ENCODE measurements around the gene PRRC2C. TPM values are rescaled to one million over a fixed set of nuclear protein-coding genes. Genes with fewer than 3 reads are reported as not detected.

Gene PRRC2C
- total and polyA plus RNA-seq, 3 donors from 2014 or later = 67.0 to 128 (median 114) TPM

DNA sequence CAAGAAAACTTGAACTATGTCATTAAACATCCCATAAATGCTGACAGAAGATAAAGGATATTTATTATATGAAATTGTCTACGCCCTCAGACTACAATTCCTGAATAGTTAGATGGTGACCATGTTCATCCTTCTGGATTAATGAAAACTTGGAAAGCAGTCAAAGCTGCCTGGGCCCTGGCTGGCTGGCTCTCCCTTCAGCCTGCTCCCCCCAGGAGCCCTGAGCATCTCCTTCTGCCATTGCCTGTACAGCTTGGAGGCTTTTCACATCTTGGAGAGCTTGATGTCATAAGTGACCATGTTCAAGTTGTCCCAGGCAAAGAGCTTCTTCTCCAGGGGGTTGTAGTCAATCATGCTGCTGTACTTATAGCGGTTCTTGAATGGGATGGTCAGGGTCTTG is 150.3 kb downstream of the PRRC2C start:
- Histone ChIP-seq H3K9me3 (no peaks in the 10 kb centered on the region), H3K4me3 (no peak overlapping the region), H3K27me3 (no peaks in the 10 kb centered on the region), H3K4me1 (peaks cover 3% of the 10 kb centered on the region), H3K27ac (no peak overlapping the region), H3K36me3 (ENCODE audit: low read depth, missing control alignments) (no peaks in the 10 kb centered on the region)
- TF ChIP-seq, protein P1, sequence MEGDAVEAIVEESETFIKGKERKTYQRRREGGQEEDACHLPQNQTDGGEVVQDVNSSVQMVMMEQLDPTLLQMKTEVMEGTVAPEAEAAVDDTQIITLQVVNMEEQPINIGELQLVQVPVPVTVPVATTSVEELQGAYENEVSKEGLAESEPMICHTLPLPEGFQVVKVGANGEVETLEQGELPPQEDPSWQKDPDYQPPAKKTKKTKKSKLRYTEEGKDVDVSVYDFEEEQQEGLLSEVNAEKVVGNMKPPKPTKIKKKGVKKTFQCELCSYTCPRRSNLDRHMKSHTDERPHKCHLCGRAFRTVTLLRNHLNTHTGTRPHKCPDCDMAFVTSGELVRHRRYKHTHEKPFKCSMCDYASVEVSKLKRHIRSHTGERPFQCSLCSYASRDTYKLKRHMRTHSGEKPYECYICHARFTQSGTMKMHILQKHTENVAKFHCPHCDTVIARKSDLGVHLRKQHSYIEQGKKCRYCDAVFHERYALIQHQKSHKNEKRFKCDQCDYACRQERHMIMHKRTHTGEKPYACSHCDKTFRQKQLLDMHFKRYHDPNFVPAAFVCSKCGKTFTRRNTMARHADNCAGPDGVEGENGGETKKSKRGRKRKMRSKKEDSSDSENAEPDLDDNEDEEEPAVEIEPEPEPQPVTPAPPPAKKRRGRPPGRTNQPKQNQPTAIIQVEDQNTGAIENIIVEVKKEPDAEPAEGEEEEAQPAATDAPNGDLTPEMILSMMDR (IDR thresholded peaks at IDR 0.05) = no peak
- TF ChIP-seq POLR2A (IDR thresholded peaks at IDR 0.05) = no peak
- WGBS, 2 donors = 87 to 89% methylated on average over 1 to 2 of the region's 2 CpGs
- intact Hi-C loops (cut with DNase I; ENCODE audit: low total_unique reads) = no loop called here
- no peak for DNase-seq

DNA sequence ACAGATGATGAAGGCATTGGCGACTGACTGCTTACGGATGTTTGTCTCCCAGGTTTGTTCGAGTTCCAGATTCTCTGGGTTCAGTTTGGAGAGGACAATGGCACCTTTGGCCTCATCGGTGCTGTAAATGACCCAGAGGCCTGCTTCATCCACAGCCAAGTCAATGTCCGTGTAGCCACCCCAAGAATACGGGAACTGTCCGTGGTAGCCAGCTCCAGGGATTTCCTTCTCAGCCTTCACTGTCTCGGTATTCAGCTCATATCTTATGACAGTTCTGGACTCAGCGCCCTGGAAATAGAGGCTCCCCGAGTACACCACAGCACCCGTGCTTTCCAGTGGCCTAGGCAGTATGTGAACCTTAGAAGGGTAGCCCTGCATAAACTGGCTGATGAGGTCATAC is 150.8 kb downstream of the PRRC2C start:
- Histone ChIP-seq H3K9me3 (no peaks in the 10 kb centered on the region), H3K36me3 (ENCODE audit: low read depth, missing control alignments) (no peaks in the 10 kb centered on the region), H3K27me3 (no peaks in the 10 kb centered on the region), H3K4me3 (no peak overlapping the region), H3K4me1 (peaks cover 8% of the 10 kb centered on the region), H3K27ac (no peak overlapping the region)
- TF ChIP-seq POLR2A (IDR thresholded peaks at IDR 0.05) = no peak
- TF ChIP-seq, protein P1 (IDR thresholded peaks at IDR 0.05) = no peak
- 75 to 80% methylated on average over 11 of the region's 11 CpGs for whole genome bisulfite sequencing, 2 donors
- intact Hi-C loops (cut with DNase I; ENCODE audit: low total_unique reads) = no loop called here
- no peak for DNase-seq

DNA sequence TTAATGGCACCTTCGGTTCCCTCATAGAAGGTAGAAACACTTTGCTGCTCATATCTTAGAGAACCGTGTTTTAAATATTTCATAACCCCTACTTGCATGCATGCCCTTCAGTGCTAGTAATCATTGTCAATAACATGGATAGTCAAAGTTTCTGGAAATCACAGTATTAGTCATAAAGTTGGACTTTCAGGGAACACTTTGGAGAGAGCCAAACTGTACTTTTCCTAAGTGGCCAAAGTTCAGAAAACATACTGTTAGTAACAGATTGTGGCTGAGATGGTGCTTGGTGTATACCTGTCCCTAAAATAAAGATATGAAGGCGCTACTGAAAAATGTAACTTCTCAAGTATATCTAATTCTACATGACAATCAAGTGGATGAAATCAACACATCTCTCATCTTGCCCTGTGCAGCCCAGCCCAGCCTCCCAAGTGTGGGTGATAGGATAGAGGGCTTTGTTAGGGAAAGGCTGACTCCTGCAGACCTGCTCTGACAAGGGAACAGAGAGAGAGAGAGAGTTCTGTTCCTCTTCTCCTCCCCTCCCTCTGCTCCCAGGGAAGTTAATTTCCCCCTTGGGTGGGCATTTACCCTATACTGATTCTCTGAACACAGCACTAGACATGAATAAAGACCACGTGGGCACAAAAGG is 152.7 kb downstream of the PRRC2C start:
- Histone ChIP-seq H3K27me3 (no peaks in the 10 kb centered on the region), H3K36me3 (ENCODE audit: low read depth, missing control alignments) (no peaks in the 10 kb centered on the region), H3K4me3 (no peak overlapping the region), H3K9me3 (no peaks in the 10 kb centered on the region), H3K27ac (no peak overlapping the region), H3K4me1 (peaks cover 12% of the 10 kb centered on the region)
- intact Hi-C loops (cut with DNase I; ENCODE audit: low total_unique reads) = no loop called here
- TF ChIP-seq POLR2A (IDR thresholded peaks at IDR 0.05) = no peak
- TF ChIP-seq, protein P1 (IDR thresholded peaks at IDR 0.05) = no peak
- no peak for DNase-seq
- 64 to 78% methylated on average over 4 of the region's 4 CpGs for WGBS, 2 donors

DNA sequence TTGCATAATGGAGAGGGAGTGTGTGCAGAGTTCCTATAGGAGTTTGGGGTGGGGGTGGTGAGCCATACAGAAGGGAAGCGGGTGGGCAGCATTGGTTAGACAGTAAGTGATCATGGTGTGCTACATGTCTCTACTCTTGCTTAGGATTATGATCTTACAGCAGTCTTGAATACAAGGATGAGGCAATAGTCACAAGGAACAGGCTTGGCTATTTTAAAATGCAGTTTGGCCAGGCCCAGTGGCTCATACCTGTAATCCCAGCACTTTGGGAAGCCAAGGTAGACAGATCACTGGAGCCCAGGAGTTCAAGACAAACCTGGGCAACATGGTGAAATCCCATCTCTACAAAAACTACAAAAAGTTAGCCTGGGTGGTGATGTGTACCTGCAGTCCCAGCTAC is 154.9 kb downstream of the PRRC2C start:
- Histone ChIP-seq H3K36me3 (ENCODE audit: low read depth, missing control alignments) (no peaks in the 10 kb centered on the region), H3K27me3 (no peaks in the 10 kb centered on the region), H3K4me3 (no peak overlapping the region), H3K27ac (no peak overlapping the region), H3K4me1 (peaks cover 14% of the 10 kb centered on the region), H3K9me3 (no peaks in the 10 kb centered on the region)
- DNase-seq = no peak
- TF ChIP-seq POLR2A (IDR thresholded peaks at IDR 0.05) = no peak
- TF ChIP-seq, protein P1 (IDR thresholded peaks at IDR 0.05) = no peak
- 88 to 98% methylated on average over 1 of the region's 1 CpG for WGBS, 2 donors
- intact Hi-C loops (cut with DNase I; ENCODE audit: low total_unique reads) = loop anchor here (10.0 kb wide), 1 partner anchor 75 kb away; no protein-coding TSS in a partner anchor

Data from testis (tissue), 3 donors.